ENCODE data around the gene KEAP1. TPM values are rescaled to one million over a fixed set of nuclear protein-coding genes. Genes with fewer than 3 reads are reported as not detected.

The KEAP1 gene
- total RNA-seq, 1 experiment from 2014 or later, result 75.2 TPM

DNA sequence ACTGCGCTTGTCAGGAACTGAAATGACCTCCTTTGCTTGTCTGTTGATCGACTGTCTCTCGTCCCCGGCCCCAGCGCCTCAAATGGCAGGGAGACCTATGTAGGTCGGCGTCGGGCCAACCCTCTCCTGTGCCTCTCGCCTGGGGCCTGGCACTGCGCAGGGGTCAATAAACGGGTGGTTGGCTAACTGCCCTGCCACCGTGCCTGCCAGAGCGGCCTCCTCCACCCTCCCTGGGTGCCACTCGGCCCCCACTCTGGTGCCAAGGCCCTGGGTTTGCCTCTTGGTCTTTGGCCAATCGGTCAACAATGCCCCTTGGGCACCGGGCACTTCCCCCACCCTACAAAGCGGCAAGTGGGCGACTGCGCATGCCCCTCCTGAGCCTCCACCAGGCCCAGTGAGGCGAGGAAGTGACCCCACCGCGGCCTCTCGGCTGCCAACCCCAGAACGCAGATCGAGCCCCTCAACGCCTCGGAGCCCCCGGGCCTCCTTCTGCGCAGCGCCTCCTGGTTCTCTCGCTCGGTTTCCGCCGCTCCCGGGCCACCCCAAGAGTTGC, 1.1 kb downstream of the KEAP1 start:
- Histone ChIP-seq H3K36me3 (ENCODE audit: control insufficient read depth in 1 of 2, insufficient read depth in 2 of 2, low read length in 2 of 2) (peaks cover 9 to 22% of the 10 kb centered on the region in 2 experiments; a peak in 3 of 4 replicates), H3K9me2 (ENCODE audit: insufficient read depth) (no peaks in the 10 kb centered on the region), H3K9me3 (ENCODE audit: control insufficient read depth in 1 of 2, insufficient read depth in 1 of 2, low read depth in 1 of 2, low read length in 2 of 2) (no peaks in the 10 kb centered on the region), H3K79me2 (ENCODE audit: insufficient read depth, low read length) (peaks cover 52% of the 10 kb centered on the region), H3K4me1 (ENCODE audit: control insufficient read depth in 1 of 2, insufficient read depth in 2 of 2, low read length in 2 of 2) (peaks cover 14 to 32% of the 10 kb centered on the region in 2 experiments), H3K27me3 (ENCODE audit: insufficient read depth, low read length) (no peaks in the 10 kb centered on the region), H3K4me3 (replicated peaks in 1 of 2; ENCODE audit: low read depth in 1 of 2, low read length in 2 of 2) (peak overlapping the region; percentile 88 to 90), H3K27ac (ENCODE audit: low read depth, low read length) (peak overlapping the region; percentile 92), H2AFZ (ENCODE audit: low read depth, low read length, poor library complexity, severe bottlenecking) (no peak overlapping the region), H3K4me2 (ENCODE audit: low read length) (peak overlapping the region; percentile 95), H3K9ac (ENCODE audit: low read length) (peak overlapping the region; percentile 100), H4K20me1 (ENCODE audit: insufficient read depth) (no peaks in the 10 kb centered on the region)
- ChIA-PET POLR2A (no interaction called here), CTCF (no interaction called here), RAD21 (ENCODE audit: low non-redundant PET in 1 of 2, low total read pairs in 2 of 2, uncharacterized antibody in 2 of 2, unreplicated experiment in 2 of 2) (no interaction called here)
- peak; percentile 83 for TF ChIP-seq ZFX (IDR thresholded peaks at IDR 0.05)
- TF ChIP-seq TCF7L2 (IDR thresholded peaks at IDR 0.05; ENCODE audit: borderline replicate concordance, extremely low read depth, insufficient read depth, insufficient read length), result no peak
- no peak for TF ChIP-seq CBX3 (IDR thresholded peaks at IDR 0.05; ENCODE audit: low read depth)
- peak; percentile 50; the same call in 1 of the 2 replicates for TF ChIP-seq POLR2AphosphoS5 (IDR thresholded peaks at IDR 0.05; ENCODE audit: low read depth, low read length)
- intact Hi-C loops (cut with micrococcal nuclease), result loop anchor here (5.0 kb wide), 1 partner anchor 65 kb away; the partner anchor contains the start of genes CDKN2D and KRI1
- BruUV-seq (replicated peaks), result TSS peak; percentile 66
- DNase-seq (ENCODE audit: low read depth, low spot score) (no peak), ATAC-seq (peak; percentile 69)

- ChIA-PET RAD21 (ENCODE audit: low non-redundant PET in 1 of 2, low total read pairs in 2 of 2, uncharacterized antibody in 2 of 2, unreplicated experiment in 2 of 2) (no interaction called here), CTCF (no interaction called here), POLR2A (no interaction called here)
- Histone ChIP-seq H3K4me2 (ENCODE audit: low read length) (no peak overlapping the region), H3K4me3 (replicated peaks in 1 of 2; ENCODE audit: low read depth in 1 of 2, low read length in 2 of 2) (no peak overlapping the region), H3K36me3 (ENCODE audit: control insufficient read depth in 1 of 2, insufficient read depth in 2 of 2, low read length in 2 of 2) (peaks cover 10 to 23% of the 10 kb centered on the region in 2 experiments; a peak in 3 of 4 replicates), H4K20me1 (ENCODE audit: insufficient read depth) (no peaks in the 10 kb centered on the region), H3K27ac (ENCODE audit: low read depth, low read length) (no peak overlapping the region), H3K27me3 (ENCODE audit: insufficient read depth, low read length) (no peaks in the 10 kb centered on the region), H3K4me1 (ENCODE audit: control insufficient read depth in 1 of 2, insufficient read depth in 2 of 2, low read length in 2 of 2) (peaks cover 12 to 25% of the 10 kb centered on the region in 2 experiments), H3K9me3 (ENCODE audit: control insufficient read depth in 1 of 2, insufficient read depth in 1 of 2, low read depth in 1 of 2, low read length in 2 of 2) (no peaks in the 10 kb centered on the region), H3K79me2 (ENCODE audit: insufficient read depth, low read length) (peaks cover 70% of the 10 kb centered on the region), H2AFZ (ENCODE audit: low read depth, low read length, poor library complexity, severe bottlenecking) (no peak overlapping the region), H3K9ac (ENCODE audit: low read length) (no peak overlapping the region), H3K9me2 (ENCODE audit: insufficient read depth) (no peaks in the 10 kb centered on the region)
- intact Hi-C loops (cut with micrococcal nuclease), result loop anchor here (5.0 kb wide), 1 partner anchor 67 kb away; the partner anchor contains the start of genes CDKN2D and KRI1
- BruUV-seq (replicated peaks), result no TSS peak
- ATAC-seq, result no peak
- no peak for DNase-seq (ENCODE audit: low read depth, low spot score)
- TF ChIP-seq CBX3 (IDR thresholded peaks at IDR 0.05; ENCODE audit: low read depth) (no peak), EZH2phosphoT487 (IDR thresholded peaks at IDR 0.05; ENCODE audit: borderline replicate concordance) (no peak), ELF1 (IDR thresholded peaks at IDR 0.05; ENCODE audit: borderline replicate concordance, low read depth) (no peak), EGR1 (IDR thresholded peaks at IDR 0.05; ENCODE audit: low read depth) (no peak), MAX (IDR thresholded peaks at IDR 0.05) (no peak), RAD21 (IDR thresholded peaks at IDR 0.05; ENCODE audit: low read depth) (no peak), POLR2AphosphoS5 (IDR thresholded peaks at IDR 0.05; ENCODE audit: low read depth, low read length) (no peak), SIN3A (IDR thresholded peaks at IDR 0.05; ENCODE audit: low read depth) (no peak), POLR2A (IDR thresholded peaks at IDR 0.05; ENCODE audit: borderline replicate concordance, extremely low read depth, insufficient read depth, insufficient read length) (no peak), EZH2 (IDR thresholded peaks at IDR 0.05) (no peak), TCF7L2 (IDR thresholded peaks at IDR 0.05; ENCODE audit: borderline replicate concordance, extremely low read depth, insufficient read depth, insufficient read length) (no peak), REST (IDR thresholded peaks at IDR 0.05; ENCODE audit: low read depth) (no peak)
- TF ChIP-seq, protein P1, sequence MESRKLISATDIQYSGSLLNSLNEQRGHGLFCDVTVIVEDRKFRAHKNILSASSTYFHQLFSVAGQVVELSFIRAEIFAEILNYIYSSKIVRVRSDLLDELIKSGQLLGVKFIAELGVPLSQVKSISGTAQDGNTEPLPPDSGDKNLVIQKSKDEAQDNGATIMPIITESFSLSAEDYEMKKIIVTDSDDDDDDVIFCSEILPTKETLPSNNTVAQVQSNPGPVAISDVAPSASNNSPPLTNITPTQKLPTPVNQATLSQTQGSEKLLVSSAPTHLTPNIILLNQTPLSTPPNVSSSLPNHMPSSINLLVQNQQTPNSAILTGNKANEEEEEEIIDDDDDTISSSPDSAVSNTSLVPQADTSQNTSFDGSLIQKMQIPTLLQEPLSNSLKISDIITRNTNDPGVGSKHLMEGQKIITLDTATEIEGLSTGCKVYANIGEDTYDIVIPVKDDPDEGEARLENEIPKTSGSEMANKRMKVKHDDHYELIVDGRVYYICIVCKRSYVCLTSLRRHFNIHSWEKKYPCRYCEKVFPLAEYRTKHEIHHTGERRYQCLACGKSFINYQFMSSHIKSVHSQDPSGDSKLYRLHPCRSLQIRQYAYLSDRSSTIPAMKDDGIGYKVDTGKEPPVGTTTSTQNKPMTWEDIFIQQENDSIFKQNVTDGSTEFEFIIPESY (IDR thresholded peaks at IDR 0.05; ENCODE audit: extremely low read depth, insufficient replicate concordance, low read length), result no peak
These were observed 2.9 kb downstream of the KEAP1 start for GRCh38 chr19:10500247-10500592.
